Panc1 (cell line): ENCODE results near the gene WBP2. TPM values are rescaled to one million over a fixed set of nuclear protein-coding genes. Genes with fewer than 3 reads are reported as not detected.

Experiments
- total RNA-seq: library from RNA; stranded (reverse); gene quantifications from one replicate; pipeline ENCODE4 v1.2.1, GENCODE V29; 2021; ENCODE audit not compliant: unreplicated experiment

The WBP2 gene
- total RNA-seq, 1 experiment from 2014 or later, result 163 TPM

Other genes starting within 250 kb of the WBP2 start
- gene SMIM5, start 221.9 kb downstream of the WBP2 start, total RNA-seq, result 0.10 TPM
- gene RECQL5, start 188.2 kb downstream of the WBP2 start, total RNA-seq, result 46.1 TPM
- gene SAP30BP, start 188.0 kb downstream of the WBP2 start, total RNA-seq, result 138 TPM
- 100 TPM for gene ITGB4, start 133.9 kb downstream of the WBP2 start, total RNA-seq
- 35.8 TPM for gene GALK1, start 90.1 kb downstream of the WBP2 start, total RNA-seq
- gene UNK, start 70.5 kb downstream of the WBP2 start, total RNA-seq, result 32.1 TPM
- gene UNC13D, start 10.9 kb downstream of the WBP2 start, total RNA-seq, result 12.7 TPM
- 125 TPM for gene TRIM47, start 23.2 kb upstream of the WBP2 start, total RNA-seq
- gene TRIM65, start 41.6 kb upstream of the WBP2 start, total RNA-seq, result 48.6 TPM
- gene MRPL38, start 49.5 kb upstream of the WBP2 start, total RNA-seq, result 165 TPM
- 32.5 TPM for gene FBF1, start 85.7 kb upstream of the WBP2 start, total RNA-seq
- 53.5 TPM for gene ACOX1, start 123.8 kb upstream of the WBP2 start, total RNA-seq
- gene TEN1, start 123.9 kb upstream of the WBP2 start, total RNA-seq, result 41.3 TPM
- 11.9 TPM for gene CDK3, start 145.5 kb upstream of the WBP2 start, total RNA-seq
- gene EVPL, start 172.0 kb upstream of the WBP2 start, total RNA-seq, result 36.4 TPM
- 100 TPM for gene SRP68, start 217.2 kb upstream of the WBP2 start, total RNA-seq
- 0.41 TPM for gene GALR2, start 219.4 kb upstream of the WBP2 start, total RNA-seq
- not detected for gene ZACN, start 223.8 kb upstream of the WBP2 start, total RNA-seq
- 190 TPM for gene EXOC7, start 248.5 kb upstream of the WBP2 start, total RNA-seq